Heart left ventricle (tissue), 16 donors: ENCODE measurements around the gene HAUS7. TPM values are rescaled to one million over a fixed set of nuclear protein-coding genes. Genes with fewer than 3 reads are reported as not detected.

Experiments
- ATAC-seq, 4 donors: fragments of 200-7000 bp; cut with Tn5 transposase; one replicate each; pipeline ENCODE4 v1.9.1; 2020 to 2022; ENCODE audit warnings: moderate library complexity in 4 of 4, mild to moderate bottlenecking in 3 of 4, moderate number of reproducible peaks in 1 of 4
- DNase-seq, 5 donors: peaks; one replicate each; pipeline ENCODE4 v3.0.0-alpha.2; 2020
- H3K27ac ChIP-seq, 12 donors: fragments of 200-600 bp; sonication (generic) in 4 of 12; one replicate each; pipeline versions ENCODE4 v1.5.0 to v1.8.0; 2016 to 2022; ENCODE audit warnings: mild to moderate bottlenecking in 2 of 12
- H3K27me3 ChIP-seq, 9 donors: fragments of 200-600 bp; sonication (generic) in 2 of 9; one replicate each; pipeline versions ENCODE4 v1.5.1 to v1.8.0; 2016 to 2022; ENCODE audit warnings: mild to moderate bottlenecking in 3 of 9
- H3K36me3 ChIP-seq, 9 donors: fragments of 200-600 bp; sonication (generic) in 2 of 9; one replicate each; pipeline versions ENCODE4 v1.5.0 to v1.8.0; 2018 to 2022; ENCODE audit warnings: mild to moderate bottlenecking in 2 of 9
- H3K4me1 ChIP-seq, 12 donors: fragments of 200-600 bp; sonication (generic) in 4 of 12; one replicate each; pipeline versions ENCODE4 v1.5.0 to v1.8.0; 2016 to 2022; ENCODE audit warnings: mild to moderate bottlenecking in 3 of 12
- H3K4me3 ChIP-seq, 12 donors: fragments of 200-600 bp; sonication (generic) in 4 of 12; one replicate each; pipeline versions ENCODE4 v1.5.0 to v1.8.0; 2017 to 2022; ENCODE audit warnings: mild to moderate bottlenecking in 9 of 12, moderate library complexity in 4 of 12
- H3K9me3 ChIP-seq, 12 donors: fragments of 200-600 bp; sonication (generic) in 4 of 12; one replicate each; pipeline versions ENCODE4 v1.5.0 to v1.8.0; 2016 to 2022; ENCODE audit warnings: mild to moderate bottlenecking in 1 of 12
- POLR2A ChIP-seq, 2 donors: fragments of 450-650 bp; IDR thresholded peaks; one replicate each; pipeline ENCODE4 v1.6.1; 2017; ENCODE audit warnings: antibody characterized with exemption in 2 of 2, mild to moderate bottlenecking in 2 of 2, moderate library complexity in 2 of 2
- WGBS, 4 donors: extraction: QIAGEN DNeasy Blood & Tissue Kit in 2 of 4; methylation state at CpG; one replicate each; pipeline versions ENCODE4 v1.1.5 to v1.1.7; 2013 to 2018; 5-methylcytosine and 5-hydroxymethylcytosine counted together
- intact Hi-C, 10 donors: fragments of 100-400 bp; cut with DNase I; formaldehyde crosslinking; loops; one replicate each; pipeline versions ENCODE4 v1.11.1 to v1.14.2; 2022
- polyA plus RNA-seq, 2 donors: library from polyadenylated mRNA; stranded (reverse); fragments of 200-250 nt; gene quantifications; one replicate each; pipeline ENCODE4 v1.2.3, GENCODE V29; 2013
- total RNA-seq, 9 donors: library from RNA; depleted of rRNA in 2 of 9; stranded (reverse); fragments of >200 nt in 2 of 9; fragmentation: NEBNext Ultra II Directional in 3 of 9; extraction: Animal tissue kit (Norgen Biotek cat#: 25700) in 3 of 9; gene quantifications; one replicate each; pipeline versions ENCODE4 v1.1.0 to v1.2.4, GENCODE V29; 2016 to 2023
- TF ChIP-seq, protein P1 (sequence below), 12 donors: fragments of 200-600 bp; sonication (generic) in 4 of 12; IDR thresholded peaks; one replicate each; pipeline versions ENCODE4 v1.5.0 to v1.8.0; 2018 to 2022; ENCODE audit warnings: antibody characterized with exemption in 12 of 12, mild to moderate bottlenecking in 5 of 12
- donor health status: ischemic (EF 13 %, LVEDD 7.1; RV severe dilation, severe dysfunction).
- donor health status: healthy with polysubstance abuse.
- donor health status: DM: no; HTN: yes; CAD: no.
- donor health status: DM: no; HTN: no; CAD: no.
- donor health status: ischemic (EF 25% LVEDD 6.9; RV normal size, moderate dysfunction).
- donor health status: ischemic (EF 25% LVEDD 5.7; RV mildly dilated, moderate dysfunction).
- donor health status: healthy.
- donor health status: DM: yes; HTN: yes; CAD: no.
- donor health status: ischemic (EF 35%, LVEDD 5.7; RV mildly dilated, moderate dysfunction).
- donor health status: nonischemic (EF 11% LVEDD 7.7; RV severe dilation, severe dysfunction).
- donor health status: DM: yes; HTN: yes; CAD: no.
- donor health status: PGD.
- donor health status: ischemic (EF 29% LVEDD 5.4; RV normal size, mild dysfunction).
- donor health status: nonischemic (EF 23%, LVEDD 6.1; RV moderate dilation, normal function).

Gene HAUS7
- total and polyA plus RNA-seq, 11 donors: 15.3 to 28.2 (median 20.2) TPM

GRCh38 chrX:153412746-153413720, 57.3 kb downstream of the HAUS7 start:
- DNase-seq: no peak
- no peak for TF ChIP-seq POLR2A (IDR thresholded peaks at IDR 0.05)
- TF ChIP-seq, protein P1, sequence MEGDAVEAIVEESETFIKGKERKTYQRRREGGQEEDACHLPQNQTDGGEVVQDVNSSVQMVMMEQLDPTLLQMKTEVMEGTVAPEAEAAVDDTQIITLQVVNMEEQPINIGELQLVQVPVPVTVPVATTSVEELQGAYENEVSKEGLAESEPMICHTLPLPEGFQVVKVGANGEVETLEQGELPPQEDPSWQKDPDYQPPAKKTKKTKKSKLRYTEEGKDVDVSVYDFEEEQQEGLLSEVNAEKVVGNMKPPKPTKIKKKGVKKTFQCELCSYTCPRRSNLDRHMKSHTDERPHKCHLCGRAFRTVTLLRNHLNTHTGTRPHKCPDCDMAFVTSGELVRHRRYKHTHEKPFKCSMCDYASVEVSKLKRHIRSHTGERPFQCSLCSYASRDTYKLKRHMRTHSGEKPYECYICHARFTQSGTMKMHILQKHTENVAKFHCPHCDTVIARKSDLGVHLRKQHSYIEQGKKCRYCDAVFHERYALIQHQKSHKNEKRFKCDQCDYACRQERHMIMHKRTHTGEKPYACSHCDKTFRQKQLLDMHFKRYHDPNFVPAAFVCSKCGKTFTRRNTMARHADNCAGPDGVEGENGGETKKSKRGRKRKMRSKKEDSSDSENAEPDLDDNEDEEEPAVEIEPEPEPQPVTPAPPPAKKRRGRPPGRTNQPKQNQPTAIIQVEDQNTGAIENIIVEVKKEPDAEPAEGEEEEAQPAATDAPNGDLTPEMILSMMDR (IDR thresholded peaks at IDR 0.05): no peak
- 75 to 82% (median 80%) methylated on average over 21 to 23 of the region's 23 CpGs for WGBS, 4 donors
- Histone ChIP-seq H3K4me1 (peaks cover 0 to 14% (median 0%) of the 10 kb centered on the region in 12 donors), H3K4me3 (peak overlapping the region in 5 of 12 donors; percentile 53 to 64 (median 60)), H3K27ac (no peak overlapping the region), H3K36me3 (no peaks in the 10 kb centered on the region), H3K27me3 (peaks cover 0 to 22% (median 0%) of the 10 kb centered on the region in 9 donors), H3K9me3 (no peaks in the 10 kb centered on the region)
- intact Hi-C loops: loop anchor here in 2 of 10 donors (10.0 kb wide), 1 partner anchor 378 kb away; no protein-coding TSS in a partner anchor
- no peak for ATAC-seq

- intact Hi-C loops: loop anchor here in 2 of 10 donors (10.0 kb wide), 1 partner anchor 377 kb away; no protein-coding TSS in a partner anchor
- no peaks in the 10 kb centered on the region for H3K9me3 ChIP-seq
- WGBS, 4 donors: 57 to 71% (median 64%) methylated on average over 16 to 17 of the region's 17 CpGs
- no peaks in the 10 kb centered on the region for H3K36me3 ChIP-seq
- H3K27ac ChIP-seq: peak overlapping the region in 4 of 12 donors; percentile 38 to 59 (median 50)
- peaks cover 0 to 22% (median 0%) of the 10 kb centered on the region in 9 donors for H3K27me3 ChIP-seq
- ATAC-seq (peak in 1 of 4 donors; percentile 16), DNase-seq (no peak)
- H3K4me1 ChIP-seq: peaks cover 0 to 14% (median 0%) of the 10 kb centered on the region in 12 donors
- TF ChIP-seq POLR2A (IDR thresholded peaks at IDR 0.05): no peak
- TF ChIP-seq, protein P1 (IDR thresholded peaks at IDR 0.05): no peak
- peak overlapping the region; percentile 29 to 64 (median 57) for H3K4me3 ChIP-seq
Measured at GRCh38 chrX:153411988-153412574, 58.3 kb downstream of the HAUS7 start.

- peak within 1 kb of the TSS; percentile 29 to 64 (median 57) for H3K4me3 ChIP-seq
- WGBS, 4 donors: 3 to 57% (median 27%) methylated on average over 35 to 72 of the region's 75 CpGs
- peak; percentile 23 to 72 (median 45) for DNase-seq
- intact Hi-C loops: loop anchor here in 2 of 10 donors (10.0 kb wide), 1 partner anchor 377 kb away; no protein-coding TSS in a partner anchor
- H3K36me3 ChIP-seq: no peaks in the 10 kb centered on the region
- TF ChIP-seq, protein P1 (IDR thresholded peaks at IDR 0.05): no peak
- no peak for TF ChIP-seq POLR2A (IDR thresholded peaks at IDR 0.05)
- peak within 1 kb of the TSS in 6 of 12 donors; percentile 9 to 59 (median 45) for H3K27ac ChIP-seq
- no peaks in the 10 kb centered on the region for H3K9me3 ChIP-seq
- ATAC-seq: peak in 3 of 4 donors; percentile 62 to 81 (median 64)
- H3K4me1 ChIP-seq: peaks cover 0 to 14% (median 0%) of the 10 kb centered on the region in 12 donors
- H3K27me3 ChIP-seq: peaks cover 0 to 18% (median 0%) of the 10 kb centered on the region in 9 donors
Measured at GRCh38 chrX:153411255-153411987, 59.0 kb downstream of the HAUS7 start, which contains the start of gene ZFP92. Gene ZFP92, plus strand, starts transcription at chrX:153411472. Its CDS starts 6,851 bp downstream, at chrX:153418323.
